ENCODE results near the gene TENT5C. TPM values are rescaled to one million over a fixed set of nuclear protein-coding genes. Genes with fewer than 3 reads are reported as not detected.
A peak's percentile ranks its signal among the peaks of the same experiment; 100 is the strongest.

The TENT5C gene
- polyA plus RNA-seq, 5 donors, result 11.7 to 23.0 (median 15.7) TPM

DNA sequence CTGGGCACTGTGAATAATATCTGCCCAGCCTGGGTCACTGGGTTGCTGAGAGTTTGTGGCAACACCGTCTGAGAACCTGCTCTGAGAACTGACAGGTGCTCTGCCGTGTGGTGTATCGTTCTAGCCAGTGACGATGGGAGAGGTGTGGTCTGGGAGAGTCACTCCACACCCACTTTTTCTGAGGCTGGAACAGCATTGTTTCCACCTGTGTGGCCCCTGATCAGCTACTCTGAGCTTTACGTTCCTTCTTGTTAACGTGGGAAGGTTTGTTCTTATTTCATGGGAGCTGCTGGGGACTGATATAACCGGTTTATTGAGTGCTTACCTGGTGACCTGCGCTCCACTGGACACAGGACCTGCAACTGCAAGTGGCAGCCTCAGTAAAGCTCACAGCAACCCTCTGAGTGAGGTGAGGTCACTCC lies 34.8 kb upstream of the TENT5C start:
- DNase-seq, result peak in 1 of 2 donors; percentile 27

DNA sequence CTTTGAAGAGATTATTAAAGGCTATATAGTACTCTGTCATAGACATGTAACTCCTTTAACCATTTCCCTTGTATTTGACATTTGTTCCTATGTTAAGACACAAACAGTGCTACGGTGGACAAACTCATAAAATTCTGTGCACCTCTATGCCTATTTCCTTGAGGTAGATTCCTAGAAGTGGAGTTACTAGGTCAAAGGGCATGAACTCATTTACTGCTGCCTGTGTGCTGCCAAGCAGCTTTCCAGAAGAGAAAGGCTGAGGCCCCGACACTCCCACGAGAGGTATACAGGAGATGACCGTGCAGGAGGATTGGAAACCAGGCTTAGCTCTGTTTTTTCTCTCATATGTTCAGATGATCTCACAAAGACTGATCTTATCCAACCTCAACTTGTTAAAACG lies 34.4 kb upstream of the TENT5C start:
- DNase-seq, result no peak

DNA sequence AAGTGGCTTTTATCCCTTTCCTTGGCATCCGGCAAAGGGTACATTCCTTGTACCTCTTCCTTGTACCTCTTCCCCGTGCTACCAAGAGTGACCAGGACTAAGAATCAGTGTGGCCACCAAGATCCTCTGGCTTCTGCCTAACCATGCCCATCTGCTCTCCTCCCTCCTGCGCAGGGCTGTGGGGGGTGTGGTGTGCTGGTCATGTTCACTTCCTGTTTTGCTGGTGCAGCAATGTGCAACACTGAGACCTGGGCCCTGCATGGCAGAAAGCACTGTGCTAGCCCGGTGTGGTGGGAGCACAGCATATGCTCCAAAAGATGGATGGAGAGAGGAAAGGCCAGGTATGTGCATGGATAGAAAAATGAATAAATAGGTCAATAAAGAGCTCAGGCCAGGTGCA lies 33.3 kb upstream of the TENT5C start:
- no peak for DNase-seq

DNA sequence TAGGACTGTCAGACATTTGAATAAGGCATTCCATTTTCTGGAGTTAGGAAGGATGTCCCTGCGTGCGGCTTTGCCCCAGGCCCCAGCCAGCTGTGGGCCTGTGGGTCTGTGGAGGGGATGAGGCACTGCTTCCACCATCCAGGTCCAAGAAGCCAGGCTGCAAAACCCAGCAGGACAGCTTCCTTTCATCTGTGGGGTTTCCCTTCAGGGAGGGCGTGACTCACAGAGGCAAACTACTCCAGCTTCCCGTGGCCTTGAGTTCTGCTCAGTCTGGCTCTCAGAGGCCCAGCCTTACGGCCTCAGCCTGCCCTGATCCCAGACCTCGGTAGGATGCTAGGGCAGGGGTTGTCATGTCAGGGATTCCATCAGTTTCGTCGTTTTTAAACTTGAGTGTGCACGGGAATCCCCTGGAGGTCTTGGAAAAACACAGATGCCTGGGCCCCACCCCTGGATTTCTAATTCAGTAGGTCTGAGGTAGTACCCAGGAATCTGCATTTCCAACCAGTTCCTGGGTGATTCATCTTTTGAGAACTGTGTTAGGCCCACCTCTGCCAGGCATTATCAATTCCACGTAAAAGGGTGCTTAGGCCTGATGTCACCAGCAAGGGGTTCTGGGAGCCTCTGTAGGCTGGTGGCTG lies 32.3 kb upstream of the TENT5C start:
- DNase-seq, result no peak

DNA sequence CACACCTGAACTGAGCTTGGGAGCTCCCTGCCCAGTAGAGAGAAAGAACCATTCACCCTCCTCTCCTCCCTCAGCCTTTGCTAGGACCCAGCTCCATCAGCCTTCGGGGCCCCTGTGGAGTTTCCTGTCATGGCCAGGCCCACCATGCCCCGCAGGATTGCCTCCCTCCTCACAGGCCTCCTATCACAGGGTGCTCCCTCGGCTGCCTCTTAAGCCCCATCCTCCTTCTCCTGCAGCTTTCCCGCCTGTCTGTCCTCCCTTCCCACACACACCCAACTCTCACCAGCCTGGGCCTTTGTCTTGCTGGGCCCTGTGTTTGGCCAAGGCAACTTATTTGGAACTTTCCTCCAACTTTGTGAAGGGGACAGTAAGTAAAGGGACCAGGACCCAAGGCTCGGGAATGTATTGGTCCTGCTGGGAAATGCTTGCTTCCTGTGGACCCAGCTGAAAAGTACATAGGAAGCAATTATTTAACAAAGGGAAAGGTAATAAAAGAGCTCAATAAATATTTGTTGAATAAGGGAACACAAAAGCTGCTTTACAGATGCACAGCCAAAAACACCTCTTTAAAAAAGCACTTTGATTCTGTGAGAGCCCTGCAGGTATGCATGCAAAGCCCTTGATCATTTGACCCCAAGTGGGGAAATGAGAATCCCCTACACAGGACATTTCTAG lies 31.6 kb upstream of the TENT5C start:
- no peak for DNase-seq

DNA sequence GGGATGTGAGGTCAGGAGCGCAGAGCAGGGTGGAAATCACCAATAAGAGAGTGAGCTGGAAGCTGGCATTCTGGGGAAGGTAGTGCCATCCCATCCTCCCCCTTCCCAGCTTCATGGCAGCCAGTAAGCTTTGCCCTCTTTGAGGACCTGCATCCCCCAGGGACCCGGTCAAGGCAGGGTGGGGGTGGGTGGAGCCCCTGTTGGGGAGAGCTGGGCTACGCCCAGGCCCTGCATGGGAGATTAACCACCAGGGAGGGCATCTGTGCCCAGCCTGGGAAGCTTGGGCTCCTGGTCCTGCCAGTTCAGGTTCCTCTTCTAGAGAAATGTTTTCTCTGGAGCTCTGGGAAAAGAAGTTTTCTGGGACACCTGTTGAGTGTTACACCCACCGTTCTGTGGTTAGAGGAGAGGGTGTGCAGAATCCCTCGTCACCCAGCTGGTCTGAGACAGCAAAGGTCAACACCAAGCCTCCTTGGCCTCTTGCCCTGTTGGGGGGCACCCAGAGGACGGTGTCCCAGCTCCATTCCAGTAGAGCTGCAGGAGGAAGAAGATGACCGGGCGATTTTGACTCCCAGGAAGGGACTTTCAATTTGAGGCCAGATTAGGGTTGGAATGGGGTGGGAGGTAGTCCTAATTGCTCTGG lies 30.1 kb upstream of the TENT5C start:
- DNase-seq, result no peak

DNA sequence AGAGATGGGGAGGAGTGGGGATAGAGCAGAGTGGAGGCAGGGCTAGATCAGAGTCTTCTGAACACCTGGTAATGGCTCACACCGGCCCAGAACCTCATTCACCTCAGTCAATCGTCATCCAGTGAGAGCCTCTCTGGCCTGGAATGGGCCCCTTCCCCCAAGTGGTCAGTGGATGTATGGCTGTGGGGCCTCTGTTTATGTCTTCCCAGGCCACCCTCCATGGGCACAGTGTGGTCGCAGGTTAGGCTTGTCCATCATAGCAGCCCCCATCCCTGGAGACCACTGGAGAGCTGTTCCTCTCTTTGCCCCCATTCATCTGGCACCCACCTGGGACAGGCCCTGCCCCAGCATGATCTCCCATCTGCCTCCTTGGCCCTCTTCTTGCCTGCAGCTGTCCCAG lies 29.6 kb upstream of the TENT5C start:
- no peak for DNase-seq

DNA sequence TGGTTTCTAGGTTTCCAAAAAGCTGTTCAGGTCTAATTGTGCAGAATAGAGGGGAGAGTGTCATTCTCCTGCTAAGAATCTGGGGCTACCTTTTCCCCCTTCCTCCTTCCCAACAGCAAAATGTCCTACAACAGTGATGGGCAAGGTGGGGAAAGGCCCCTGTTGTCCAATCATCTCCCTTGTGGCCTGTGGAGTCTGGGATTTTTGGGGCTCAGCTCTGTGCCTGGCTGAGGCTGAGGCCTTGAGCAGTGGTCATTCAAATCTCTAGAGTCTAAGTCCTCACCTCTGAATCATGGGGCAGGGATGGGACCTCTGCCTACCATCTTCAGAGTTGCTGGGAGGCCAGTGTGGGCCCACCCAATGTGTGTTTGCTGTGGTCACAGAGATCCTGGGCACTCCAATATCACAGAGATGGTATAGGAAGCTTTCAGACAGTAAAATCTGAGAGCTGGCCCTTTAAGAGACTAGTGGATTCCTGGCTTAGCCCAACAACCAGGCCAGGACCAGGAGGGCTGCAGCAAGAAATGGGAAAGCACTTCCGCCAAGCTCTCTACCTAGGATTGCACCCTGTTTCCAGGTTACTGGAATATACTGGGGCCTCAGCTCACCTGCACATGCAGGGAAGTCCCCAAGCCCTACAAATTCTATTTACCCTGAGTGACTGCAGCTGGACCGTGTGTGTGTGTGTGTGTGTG lies 28.5 kb upstream of the TENT5C start:
- no peak for DNase-seq

DNA sequence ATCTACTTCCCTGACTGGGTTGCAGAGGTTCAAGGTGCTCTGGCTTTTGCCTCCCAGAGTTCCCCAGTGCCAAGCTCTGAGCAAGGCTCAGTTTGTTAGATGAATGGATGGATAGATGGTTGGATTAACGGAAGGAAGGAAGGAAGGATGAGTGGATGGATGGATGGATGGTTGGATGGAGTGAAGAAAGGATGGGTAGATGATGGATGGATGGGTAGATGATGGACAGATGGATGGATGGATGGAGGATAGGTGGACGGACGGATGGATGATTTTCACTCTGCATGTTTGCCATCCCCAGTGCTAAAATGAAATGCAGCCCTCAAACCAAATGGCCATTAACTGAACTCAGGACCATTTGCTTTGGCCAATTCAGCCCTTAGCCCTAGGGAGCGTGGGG lies 27.4 kb upstream of the TENT5C start:
- DNase-seq, result no peak

DNA sequence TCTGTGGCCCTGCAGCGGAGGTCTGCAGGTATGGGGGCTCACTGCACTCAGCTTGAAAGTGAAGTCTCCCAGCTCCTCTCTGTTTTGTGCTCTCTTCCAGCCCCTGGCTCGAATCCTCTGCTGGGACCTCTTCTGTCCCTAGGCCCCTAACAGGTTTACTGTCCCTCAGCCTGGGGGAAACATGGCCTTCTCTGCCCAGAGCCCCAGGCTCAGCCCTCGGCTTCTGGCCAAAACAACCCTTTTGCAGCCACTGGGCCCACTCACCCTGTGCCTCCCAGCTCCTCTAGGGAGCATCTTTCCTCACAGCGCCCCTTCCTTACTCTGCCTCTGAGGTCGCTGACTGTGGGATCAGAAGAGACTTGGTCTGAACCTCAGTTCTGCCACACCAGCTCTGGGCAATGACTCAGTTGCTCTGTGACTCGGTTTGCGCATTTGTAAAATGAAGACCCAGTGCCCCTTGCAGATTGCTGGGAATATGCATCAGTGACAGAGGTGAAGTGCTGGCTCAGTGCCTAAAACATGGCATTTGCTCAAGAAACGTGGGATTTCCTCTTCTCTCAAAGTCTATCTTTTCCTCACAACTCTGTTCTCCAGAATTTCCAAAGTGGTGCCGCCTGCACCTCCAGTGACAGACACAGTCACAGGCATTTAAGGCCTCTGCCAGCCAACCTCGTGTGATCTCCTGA lies 26.5 kb upstream of the TENT5C start:
- DNase-seq, result no peak

DNA sequence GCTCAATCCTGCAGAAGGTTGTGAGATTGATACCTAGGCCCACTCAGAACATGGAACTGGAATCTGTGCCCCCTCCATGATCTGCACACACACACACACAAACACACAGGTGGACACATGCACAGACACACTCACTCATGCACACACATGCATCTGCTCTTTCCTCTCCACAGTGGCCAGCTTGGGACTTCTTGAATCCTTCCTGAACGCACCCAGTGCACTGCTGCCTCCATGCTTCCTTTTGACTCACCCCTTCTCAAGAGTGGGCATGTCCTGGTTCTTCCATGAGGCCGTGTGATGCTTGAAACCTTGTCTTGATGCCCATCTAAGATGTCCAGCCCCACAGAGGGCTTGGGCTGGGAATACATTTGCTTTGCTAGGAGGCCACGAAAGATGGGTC lies 25.4 kb upstream of the TENT5C start:
- no peak for DNase-seq

DNA sequence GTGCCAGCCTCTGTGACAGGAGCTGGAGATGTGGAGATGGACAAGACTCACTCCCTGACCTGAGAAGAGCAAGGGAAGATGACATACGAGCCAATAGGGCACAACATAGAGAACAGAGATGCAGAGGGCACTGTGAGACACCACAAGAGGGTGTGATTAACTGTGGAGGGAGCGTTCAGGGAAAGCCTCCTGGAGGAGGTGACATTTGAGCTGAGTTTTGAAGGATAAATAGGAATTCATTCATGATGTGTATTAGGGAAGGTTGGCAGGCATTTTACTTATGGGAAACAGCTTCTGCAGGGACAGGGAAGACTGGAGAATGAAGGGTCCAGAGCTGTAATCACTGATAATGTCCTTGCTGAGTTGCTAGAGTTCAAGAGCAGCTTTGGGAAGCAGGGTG lies 25.0 kb upstream of the TENT5C start:
- no peak for DNase-seq

DNA sequence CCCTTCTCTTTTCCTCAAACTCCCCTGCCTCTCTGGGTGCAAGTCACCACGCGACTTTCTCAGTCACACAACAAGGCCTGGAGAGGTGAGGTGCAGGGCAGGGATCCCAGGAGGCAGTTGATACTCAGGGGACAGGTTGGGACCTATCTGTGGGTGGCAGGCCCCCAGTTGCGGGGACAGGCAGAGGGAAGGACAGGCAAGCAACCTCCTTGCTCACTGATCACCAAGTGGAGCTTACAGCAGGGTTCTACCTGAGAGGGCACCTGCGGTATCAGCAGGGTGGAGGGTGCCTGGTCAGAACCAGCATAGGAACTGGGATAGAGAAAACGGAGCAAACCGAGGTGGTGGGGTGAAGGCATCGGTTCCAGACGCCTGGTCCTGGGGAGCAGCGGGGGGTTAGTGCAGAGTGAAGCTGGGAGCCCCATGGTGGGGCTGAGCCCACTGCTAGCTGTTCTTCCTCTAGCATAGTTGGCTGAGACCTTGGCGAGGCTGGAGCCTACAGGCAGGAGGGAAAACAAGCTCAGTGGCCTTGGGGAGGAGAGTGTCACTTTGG lies 24.4 kb upstream of the TENT5C start:
- DNase-seq, result no peak

DNA sequence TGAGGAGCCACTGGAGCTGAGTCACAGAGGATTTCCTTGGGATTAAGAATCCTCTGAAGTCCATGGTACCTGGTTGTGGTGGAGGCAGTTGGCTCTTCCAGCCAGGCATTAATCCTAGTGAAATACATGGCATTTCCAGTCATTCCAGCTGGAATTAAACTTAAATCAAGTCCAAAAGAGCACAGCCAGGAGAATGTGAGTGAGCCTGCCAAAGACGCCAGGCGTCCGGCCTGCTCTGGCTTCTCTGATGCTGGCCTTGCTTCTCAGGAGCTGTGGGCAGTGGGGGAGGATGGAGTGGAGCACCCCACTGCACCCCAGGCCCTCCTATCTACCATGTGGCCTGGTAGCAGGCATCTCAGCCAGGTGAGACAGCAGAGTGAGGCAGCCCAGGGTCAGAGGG lies 23.4 kb upstream of the TENT5C start:
- DNase-seq, result no peak

DNA sequence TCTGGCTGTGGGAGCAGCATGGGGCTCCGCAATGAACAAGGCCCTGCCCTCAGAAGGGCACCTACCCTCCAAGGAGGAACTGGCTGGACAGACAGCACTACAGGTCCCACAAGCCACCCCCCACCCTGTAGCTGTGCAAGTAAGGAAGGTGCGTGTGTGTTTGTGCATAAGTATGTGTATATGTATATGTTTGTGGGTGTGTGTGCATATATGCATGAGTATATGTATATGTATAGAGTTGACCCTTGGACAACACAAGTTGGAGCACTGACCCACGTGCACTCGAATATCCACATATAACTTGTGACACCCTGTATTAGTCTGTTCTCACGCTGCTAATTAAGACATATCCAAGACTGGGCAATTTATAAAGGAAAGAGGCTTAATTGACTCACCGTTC lies 22.6 kb upstream of the TENT5C start:
- DNase-seq, result no peak

DNA sequence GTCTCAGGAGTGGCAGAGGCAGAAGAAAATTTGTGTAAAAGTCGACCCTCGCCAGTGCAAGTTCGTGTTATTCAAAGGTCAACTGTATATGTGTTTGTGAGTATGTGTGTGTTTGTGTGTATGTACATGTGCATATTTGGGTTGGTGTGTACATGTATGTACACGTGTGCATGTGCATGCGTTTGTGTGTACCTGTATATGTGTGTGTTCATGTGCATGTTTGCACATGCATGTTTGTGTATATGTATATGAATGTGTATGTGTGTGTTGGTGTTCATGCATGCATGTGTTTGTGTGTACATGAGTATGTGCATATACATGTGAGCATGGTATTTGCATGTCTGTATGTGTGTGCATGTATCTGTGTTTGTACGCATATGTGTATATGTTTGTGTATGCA lies 21.7 kb upstream of the TENT5C start:
- DNase-seq, result no peak

DNA sequence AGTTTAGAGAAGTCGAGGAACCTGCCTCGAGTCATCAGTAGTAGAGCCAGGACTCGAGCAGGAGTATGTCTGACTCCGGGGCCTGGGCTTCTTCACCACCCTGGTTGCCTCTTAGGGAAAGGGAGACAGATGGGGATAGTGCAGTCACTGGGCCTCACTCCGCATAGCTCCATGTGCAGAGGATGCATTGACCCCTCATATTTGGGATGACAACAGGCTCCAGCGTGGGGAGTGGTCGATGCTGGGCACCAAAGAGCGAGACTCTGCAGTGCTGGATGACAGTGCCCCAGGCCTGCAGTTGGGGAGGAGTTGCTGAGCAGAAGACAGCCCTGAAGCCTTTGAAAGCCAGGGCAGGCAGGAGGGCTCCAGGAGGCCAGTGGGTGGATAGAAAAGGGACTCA lies 20.8 kb upstream of the TENT5C start:
- no peak for DNase-seq

DNA sequence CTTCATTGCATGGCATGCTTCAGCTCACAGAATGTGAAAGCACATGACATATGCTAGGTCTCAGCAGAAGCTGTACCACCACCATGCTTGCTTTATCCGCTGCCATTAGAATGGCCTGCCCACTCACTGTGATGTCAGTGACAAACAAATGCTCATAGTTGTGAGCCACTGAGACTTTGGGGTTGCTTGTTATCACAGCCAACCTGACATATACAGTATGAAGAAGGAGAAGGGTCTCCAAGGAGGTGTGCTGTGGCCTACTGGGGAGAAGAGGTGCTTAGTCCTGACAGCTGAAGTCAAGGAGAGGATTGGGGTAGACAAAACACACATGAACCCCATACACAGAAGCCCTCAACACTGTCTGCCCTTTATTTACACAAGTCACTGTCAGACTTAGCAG lies 19.5 kb upstream of the TENT5C start:
- DNase-seq, result no peak

DNA sequence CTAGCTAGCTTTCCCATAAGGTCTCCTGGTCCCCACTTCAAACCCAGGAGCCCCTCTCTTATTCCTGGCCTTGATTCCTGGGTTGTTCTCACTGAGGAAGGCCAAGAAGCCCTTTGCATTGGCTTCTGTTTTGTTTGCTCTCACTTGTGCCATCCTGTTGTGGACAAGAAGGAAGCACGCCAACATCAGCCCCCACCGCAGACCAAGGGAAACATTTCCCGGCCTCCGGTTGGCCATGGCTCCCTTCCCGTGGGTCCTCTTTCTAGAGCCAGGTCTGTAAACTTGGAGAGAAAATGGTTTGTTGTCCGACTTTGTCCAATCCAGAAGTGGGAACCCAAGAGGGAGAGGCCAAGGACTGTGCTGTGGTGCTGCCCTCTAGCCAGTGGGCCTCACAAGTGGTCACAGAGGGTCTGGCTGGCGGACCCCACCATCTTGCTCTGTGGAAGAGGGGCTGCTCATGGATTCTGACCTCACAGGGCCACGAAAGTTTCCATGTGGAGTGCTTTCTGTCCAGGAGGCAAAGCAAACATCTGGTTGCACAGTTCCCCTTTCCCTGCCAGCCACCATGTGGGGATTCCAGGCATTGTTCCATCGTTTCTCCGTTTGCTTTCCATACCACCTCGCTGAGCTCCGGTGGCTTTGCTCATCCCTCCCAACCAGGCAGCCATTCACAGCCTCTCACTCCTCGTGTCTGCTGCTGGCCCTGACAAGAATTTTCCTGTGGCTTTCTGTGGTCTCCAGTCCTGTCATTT lies 18.9 kb upstream of the TENT5C start:
- no peak for DNase-seq

DNA sequence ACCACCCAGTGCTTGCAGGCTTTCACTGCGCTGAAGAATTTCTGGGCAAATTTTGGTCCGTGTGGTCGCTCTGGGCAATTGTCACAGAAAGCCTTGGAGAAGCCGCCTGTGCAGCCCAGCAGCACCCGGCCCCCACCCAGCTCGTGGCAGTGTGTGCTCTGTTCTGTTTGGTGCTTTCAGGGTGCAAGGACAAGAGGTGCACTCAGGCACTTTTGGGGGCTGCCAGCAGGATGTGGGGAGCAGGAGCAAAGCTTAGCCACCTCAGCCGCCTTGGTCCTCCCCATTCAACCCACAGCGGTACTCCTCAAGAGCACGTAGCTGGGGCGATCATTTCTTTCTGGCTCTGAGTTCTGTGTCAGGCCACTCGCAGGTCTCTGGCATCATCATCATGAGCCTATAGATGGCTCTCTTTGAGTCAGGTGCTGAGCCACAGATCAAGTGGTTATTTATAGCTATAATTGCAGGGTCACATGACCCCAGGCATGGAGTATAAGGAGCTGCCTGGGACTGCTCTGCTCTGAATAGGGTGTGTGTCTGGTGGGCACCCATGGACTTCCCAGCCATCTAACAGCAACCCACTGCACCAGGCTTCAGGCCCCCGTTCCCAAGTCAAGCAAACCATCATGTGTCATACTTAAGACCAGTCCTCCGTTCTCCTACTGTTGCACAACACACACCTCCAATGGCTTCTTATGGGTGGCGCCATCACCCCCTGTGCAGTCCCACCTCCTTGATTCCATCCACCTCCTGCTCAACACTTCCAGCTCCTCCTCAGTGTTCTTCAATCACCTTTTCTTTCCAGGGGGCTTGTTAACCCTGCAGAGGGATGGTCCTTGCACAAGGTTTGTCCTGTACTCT lies 18.1 kb upstream of the TENT5C start:
- no peak for DNase-seq
